NT2/D1 (cell line): ENCODE data around the gene PLEKHB2.

Source experiments
- SUZ12 ChIP-seq: IDR thresholded peaks from 2 replicates; pipeline ENCODE4 v1.6.1; 2011; ENCODE audit not compliant: insufficient read length, insufficient read depth; ENCODE audit errors: extremely low read depth
- YY1 ChIP-seq: IDR thresholded peaks from 2 replicates; pipeline ENCODE4 v1.6.1; 2011; ENCODE audit not compliant: insufficient read length, insufficient read depth
- ZNF274 ChIP-seq: IDR thresholded peaks from 2 replicates; pipeline ENCODE4 v1.6.1; 2011; ENCODE audit warnings: mild to moderate bottlenecking, low read depth, low read length

GRCh38 chr2:131085646-131086045 is 19.5 kb upstream of the PLEKHB2 start:
- TF ChIP-seq YY1 (no peak), SUZ12 (no peak), ZNF274 (no peak)
